ENCODE results near the gene CALML5.

The CALML5 gene

DNA sequence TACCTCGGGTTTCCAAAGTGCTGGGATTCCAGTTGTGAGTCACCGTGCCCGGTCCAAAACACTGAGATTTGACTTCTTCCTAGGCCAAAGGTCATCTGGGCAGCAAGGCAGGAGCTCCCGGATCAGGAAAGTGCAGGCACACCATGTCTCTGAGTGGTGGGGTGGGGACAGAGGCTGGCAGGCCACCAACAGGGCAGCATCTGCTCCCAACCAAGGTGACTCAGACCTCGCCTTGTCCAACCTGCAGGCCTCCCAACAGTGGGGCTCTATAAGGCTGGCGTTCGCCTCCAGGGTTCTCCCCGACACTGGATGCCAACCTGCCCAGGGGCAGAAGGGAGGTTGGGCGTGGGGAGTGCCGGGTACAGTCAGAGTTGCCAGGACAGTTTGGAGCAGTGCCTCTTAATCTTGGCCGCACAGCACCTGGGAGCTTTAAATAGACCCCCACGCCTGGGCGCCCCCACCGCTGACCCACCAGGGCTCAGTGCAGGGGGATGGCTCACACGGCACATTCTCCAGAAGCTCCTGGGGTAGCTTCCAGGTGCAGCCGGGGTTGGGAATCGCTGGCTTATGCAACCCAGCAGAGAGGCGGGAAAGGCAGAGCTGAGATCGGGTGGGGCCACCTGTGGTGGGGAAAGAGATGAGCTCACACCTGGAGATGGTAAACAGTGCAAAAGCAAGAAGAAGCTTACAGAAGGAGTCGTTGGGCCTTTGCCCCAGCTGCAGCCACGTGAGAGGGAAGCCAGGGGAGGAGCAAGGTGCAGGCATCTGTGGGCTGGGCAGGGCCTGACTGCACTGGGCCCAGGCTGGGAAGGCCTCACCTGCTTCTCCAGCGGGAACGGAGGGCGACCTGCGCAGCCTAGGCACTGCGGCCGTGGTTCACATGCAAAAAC, 10.9 kb downstream of the CALML5 start:
- no peaks in the 10 kb centered on the region for H3K4me1 ChIP-seq
- no peaks in the 10 kb centered on the region for H3K27me3 ChIP-seq (ENCODE audit: control insufficient read depth, insufficient read depth, low read length)
- H2AFZ ChIP-seq = no peak overlapping the region
- no peak overlapping the region for H3K27ac ChIP-seq
- no peak overlapping the region for H3K9ac ChIP-seq
- H3K36me3 ChIP-seq (ENCODE audit: control insufficient read depth, insufficient read depth, low read length) = no peaks in the 10 kb centered on the region
- no peak overlapping the region for H3K4me2 ChIP-seq (ENCODE audit: low read length)
- TF ChIP-seq, protein P1, sequence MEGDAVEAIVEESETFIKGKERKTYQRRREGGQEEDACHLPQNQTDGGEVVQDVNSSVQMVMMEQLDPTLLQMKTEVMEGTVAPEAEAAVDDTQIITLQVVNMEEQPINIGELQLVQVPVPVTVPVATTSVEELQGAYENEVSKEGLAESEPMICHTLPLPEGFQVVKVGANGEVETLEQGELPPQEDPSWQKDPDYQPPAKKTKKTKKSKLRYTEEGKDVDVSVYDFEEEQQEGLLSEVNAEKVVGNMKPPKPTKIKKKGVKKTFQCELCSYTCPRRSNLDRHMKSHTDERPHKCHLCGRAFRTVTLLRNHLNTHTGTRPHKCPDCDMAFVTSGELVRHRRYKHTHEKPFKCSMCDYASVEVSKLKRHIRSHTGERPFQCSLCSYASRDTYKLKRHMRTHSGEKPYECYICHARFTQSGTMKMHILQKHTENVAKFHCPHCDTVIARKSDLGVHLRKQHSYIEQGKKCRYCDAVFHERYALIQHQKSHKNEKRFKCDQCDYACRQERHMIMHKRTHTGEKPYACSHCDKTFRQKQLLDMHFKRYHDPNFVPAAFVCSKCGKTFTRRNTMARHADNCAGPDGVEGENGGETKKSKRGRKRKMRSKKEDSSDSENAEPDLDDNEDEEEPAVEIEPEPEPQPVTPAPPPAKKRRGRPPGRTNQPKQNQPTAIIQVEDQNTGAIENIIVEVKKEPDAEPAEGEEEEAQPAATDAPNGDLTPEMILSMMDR (IDR thresholded peaks at IDR 0.05) = no peak
- no peak overlapping the region for H3K4me3 ChIP-seq (ENCODE audit: low read depth, low read length)
- no peaks in the 10 kb centered on the region for H3K79me2 ChIP-seq
- no peaks in the 10 kb centered on the region for H3K9me3 ChIP-seq (ENCODE audit: control insufficient read depth, low read length)

GRCh38 chr10:5486853-5487235, 12.5 kb downstream of the CALML5 start:
- no peak overlapping the region for H3K9ac ChIP-seq
- no peaks in the 10 kb centered on the region for H3K27me3 ChIP-seq (ENCODE audit: control insufficient read depth, insufficient read depth, low read length)
- H3K27ac ChIP-seq = no peak overlapping the region
- H3K4me2 ChIP-seq (ENCODE audit: low read length) = no peak overlapping the region
- H3K4me3 ChIP-seq (ENCODE audit: low read depth, low read length) = no peak overlapping the region
- no peaks in the 10 kb centered on the region for H3K36me3 ChIP-seq (ENCODE audit: control insufficient read depth, insufficient read depth, low read length)
- no peak overlapping the region for H2AFZ ChIP-seq
- H3K79me2 ChIP-seq = no peaks in the 10 kb centered on the region
- TF ChIP-seq, protein P1 (IDR thresholded peaks at IDR 0.05) = no peak
- H3K9me3 ChIP-seq (ENCODE audit: control insufficient read depth, low read length) = no peaks in the 10 kb centered on the region
- H3K4me1 ChIP-seq = no peaks in the 10 kb centered on the region

DNA sequence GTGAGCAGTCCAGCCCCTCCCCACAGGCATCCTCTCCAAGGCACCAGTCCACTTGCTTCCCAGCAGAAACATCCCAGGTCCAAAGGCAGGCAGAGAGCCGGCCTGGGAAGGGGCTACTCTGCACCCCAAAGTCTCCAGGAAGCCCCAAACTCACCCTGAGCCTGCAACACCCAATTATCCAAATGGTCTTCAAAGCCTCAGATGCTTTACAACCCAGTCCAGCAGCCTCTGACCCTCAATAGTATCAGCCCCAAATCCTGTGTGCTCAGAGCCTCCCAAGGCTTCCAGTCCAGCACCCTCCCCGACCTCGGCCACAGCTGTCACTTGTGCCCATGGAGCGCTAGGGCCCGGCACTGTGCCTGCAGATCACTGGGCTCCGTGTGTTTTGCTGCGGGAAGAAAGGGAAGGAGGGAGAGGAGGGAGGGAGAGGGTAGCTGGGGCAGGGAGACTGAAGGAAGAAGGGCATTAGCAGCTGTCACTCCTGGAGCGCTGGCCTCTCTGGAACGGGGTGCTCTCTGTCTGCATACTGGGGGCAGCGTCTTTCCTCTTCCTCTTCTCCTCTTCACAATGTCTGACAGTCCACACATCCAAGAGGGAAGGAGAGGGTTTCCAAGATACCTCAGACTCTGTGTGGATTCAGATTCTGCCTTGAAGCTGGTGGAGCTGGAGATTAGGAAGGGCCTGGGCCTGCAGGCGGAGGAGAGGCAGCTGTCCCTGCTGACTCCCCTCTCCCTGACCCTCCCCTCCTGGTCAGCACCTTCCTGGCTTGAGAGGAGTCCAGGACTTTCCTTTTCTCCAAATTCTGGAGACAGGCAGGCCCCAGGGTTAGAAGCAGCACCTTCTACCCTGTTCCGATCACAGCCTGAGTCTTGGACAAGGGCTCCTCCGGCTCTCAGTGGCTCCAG, 13.2 kb downstream of the CALML5 start:
- Histone ChIP-seq H3K4me3 (ENCODE audit: low read depth, low read length) (no peak overlapping the region), H3K36me3 (ENCODE audit: control insufficient read depth, insufficient read depth, low read length) (no peaks in the 10 kb centered on the region), H3K27me3 (ENCODE audit: control insufficient read depth, insufficient read depth, low read length) (no peaks in the 10 kb centered on the region), H2AFZ (no peak overlapping the region), H3K79me2 (no peaks in the 10 kb centered on the region), H3K4me1 (no peaks in the 10 kb centered on the region), H3K27ac (no peak overlapping the region), H3K9me3 (ENCODE audit: control insufficient read depth, low read length) (no peaks in the 10 kb centered on the region), H3K9ac (no peak overlapping the region), H3K4me2 (ENCODE audit: low read length) (no peak overlapping the region)
- TF ChIP-seq, protein P1 (IDR thresholded peaks at IDR 0.05) = no peak

DNA sequence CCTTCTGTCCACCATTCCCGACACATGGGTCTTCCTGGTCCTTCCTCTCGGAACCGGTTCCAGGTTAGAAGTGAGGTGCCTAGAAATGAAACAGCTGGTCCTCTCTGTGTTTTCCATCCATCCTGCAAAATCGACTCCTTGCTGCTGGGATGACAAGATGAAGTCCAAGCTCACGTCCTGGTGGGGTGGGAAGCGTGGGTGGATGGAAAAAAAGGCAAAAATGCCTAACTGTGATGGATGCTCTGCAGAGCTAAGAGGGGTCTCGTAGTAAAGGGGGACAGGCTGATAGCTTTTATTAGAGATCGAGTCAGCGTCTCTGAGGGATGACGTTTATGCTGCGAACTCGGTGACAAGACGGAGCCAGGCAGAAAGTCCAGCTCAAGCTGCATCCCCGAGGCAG, 14.1 kb downstream of the CALML5 start:
- no peaks in the 10 kb centered on the region for H3K4me1 ChIP-seq
- no peaks in the 10 kb centered on the region for H3K27me3 ChIP-seq (ENCODE audit: control insufficient read depth, insufficient read depth, low read length)
- no peaks in the 10 kb centered on the region for H3K36me3 ChIP-seq (ENCODE audit: control insufficient read depth, insufficient read depth, low read length)
- H3K4me3 ChIP-seq (ENCODE audit: low read depth, low read length) = no peak overlapping the region
- H3K79me2 ChIP-seq = no peaks in the 10 kb centered on the region
- no peaks in the 10 kb centered on the region for H3K9me3 ChIP-seq (ENCODE audit: control insufficient read depth, low read length)
- no peak overlapping the region for H3K9ac ChIP-seq
- H2AFZ ChIP-seq = no peak overlapping the region
- TF ChIP-seq, protein P1 (IDR thresholded peaks at IDR 0.05) = no peak
- no peak overlapping the region for H3K27ac ChIP-seq
- H3K4me2 ChIP-seq (ENCODE audit: low read length) = no peak overlapping the region
